Endothelial cell (in vitro differentiated cells): ENCODE data around the gene CEACAM6. TPM values are rescaled to one million over a fixed set of nuclear protein-coding genes. Genes with fewer than 3 reads are reported as not detected.

Source experiments
- DNase-seq: peaks from one replicate; pipeline ENCODE4 v3.0.0; 2021; ENCODE audit warnings: low spot score
- H3K27ac Mint-ChIP-seq: one replicate; pipeline ENCODE4 v1.8.0; 2021; ENCODE audit warnings: mixed read lengths, inconsistent platforms; ENCODE audit not compliant: unreplicated experiment
- H3K27me3 Mint-ChIP-seq: one replicate; pipeline ENCODE4 v1.8.0; 2021; ENCODE audit warnings: mild to moderate bottlenecking, moderate library complexity, mixed read lengths, inconsistent platforms; ENCODE audit not compliant: unreplicated experiment
- H3K36me3 Mint-ChIP-seq: one replicate; pipeline ENCODE4 v1.8.0; 2021; ENCODE audit warnings: mild to moderate bottlenecking, low read depth, mixed read lengths, inconsistent platforms; ENCODE audit not compliant: unreplicated experiment
- H3K4me1 Mint-ChIP-seq: one replicate; pipeline ENCODE4 v1.8.0; 2021; ENCODE audit warnings: mild to moderate bottlenecking, mixed read lengths, inconsistent platforms; ENCODE audit not compliant: unreplicated experiment
- H3K4me3 Mint-ChIP-seq: one replicate; pipeline ENCODE4 v1.8.0; 2021; ENCODE audit warnings: mild to moderate bottlenecking, mixed read lengths, inconsistent platforms; ENCODE audit not compliant: unreplicated experiment
- H3K9me3 Mint-ChIP-seq: one replicate; pipeline ENCODE4 v1.8.0; 2021; ENCODE audit warnings: mixed read lengths, inconsistent platforms; ENCODE audit not compliant: unreplicated experiment
- CTCF ChIP-seq: fragments of 200-600 bp; sonication (generic); IDR thresholded peaks from one replicate; pipeline ENCODE4 v1.5.0; 2021; ENCODE audit warnings: antibody characterized with exemption; ENCODE audit not compliant: unreplicated experiment
- total RNA-seq: library from RNA; stranded (reverse); fragmentation: NEBNext Ultra II Directional; extraction: Animal tissue kit (Norgen Biotek cat#: 25700); gene quantifications from one replicate; pipeline ENCODE4 v1.2.1, GENCODE V29; 2021; ENCODE audit not compliant: unreplicated experiment

Gene CEACAM6
- total RNA-seq, 1 donor from 2014 or later: not detected

GRCh38 chr19:41808663-41809566, 53.6 kb downstream of the CEACAM6 start:
- Mint-ChIP-seq H3K9me3 (no peaks in the 10 kb centered on the region), H3K4me3 (no peak overlapping the region), H3K36me3 (no peaks in the 10 kb centered on the region), H3K27me3 (peaks cover 6% of the 10 kb centered on the region), H3K27ac (no peak overlapping the region), H3K4me1 (peaks cover 4% of the 10 kb centered on the region)
- DNase-seq: no peak
- TF ChIP-seq CTCF: no peak

- no peak overlapping the region for H3K27ac Mint-ChIP-seq
- no peak for DNase-seq
- H3K27me3 Mint-ChIP-seq: peaks cover 6% of the 10 kb centered on the region
- no peaks in the 10 kb centered on the region for H3K4me1 Mint-ChIP-seq
- H3K9me3 Mint-ChIP-seq: no peaks in the 10 kb centered on the region
- H3K36me3 Mint-ChIP-seq: no peaks in the 10 kb centered on the region
- H3K4me3 Mint-ChIP-seq: no peak overlapping the region
- TF ChIP-seq CTCF: no peak
Observed at GRCh38 chr19:41810301-41810700, 55.0 kb downstream of the CEACAM6 start.

DNA sequence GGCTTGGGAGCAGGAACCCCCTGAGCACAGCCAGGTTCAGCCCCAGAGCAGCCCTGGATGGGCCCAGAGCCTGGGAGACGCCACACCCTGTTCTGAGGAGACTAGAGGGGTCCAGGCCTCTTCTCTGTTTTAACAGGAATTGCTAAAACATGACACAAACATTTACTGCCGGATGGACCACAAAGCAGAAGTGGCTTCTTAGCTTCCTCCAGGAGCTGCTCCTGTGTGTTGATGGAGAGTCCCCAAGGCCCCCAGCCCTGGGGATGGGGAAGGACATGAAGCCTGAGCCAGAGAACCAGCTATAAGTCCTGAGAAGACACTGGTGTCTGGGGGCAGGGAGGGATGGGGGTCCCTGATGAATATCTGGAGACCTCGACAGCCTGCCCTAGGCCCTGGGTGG, 55.7 kb downstream of the CEACAM6 start:
- Mint-ChIP-seq H3K4me3 (no peak overlapping the region), H3K9me3 (no peaks in the 10 kb centered on the region), H3K36me3 (no peaks in the 10 kb centered on the region), H3K27me3 (peaks cover 6% of the 10 kb centered on the region), H3K27ac (no peak overlapping the region), H3K4me1 (no peaks in the 10 kb centered on the region)
- no peak for TF ChIP-seq CTCF
- no peak for DNase-seq

DNA sequence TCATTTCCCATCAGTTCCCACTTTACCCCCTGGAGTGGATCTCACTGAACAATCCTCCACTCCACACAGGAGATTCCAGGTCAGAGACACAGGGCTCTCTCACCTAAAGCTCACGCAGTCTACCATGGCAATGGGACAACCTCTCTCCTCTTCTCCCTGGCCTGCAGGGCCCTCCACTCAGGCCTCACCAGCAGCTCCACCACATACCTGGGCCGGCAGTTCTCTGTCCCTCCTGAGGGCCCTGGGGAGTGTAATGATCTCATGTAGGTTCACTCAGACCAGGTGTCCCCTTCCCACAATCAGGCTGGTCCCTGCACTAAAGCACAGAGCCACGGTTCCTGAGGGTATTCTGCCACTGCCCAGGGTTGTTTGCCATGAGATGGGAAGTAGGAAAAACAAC, 56.7 kb downstream of the CEACAM6 start:
- no peak for TF ChIP-seq CTCF
- H3K9me3 Mint-ChIP-seq: no peaks in the 10 kb centered on the region
- DNase-seq: no peak
- no peaks in the 10 kb centered on the region for H3K4me1 Mint-ChIP-seq
- no peak overlapping the region for H3K4me3 Mint-ChIP-seq
- H3K27me3 Mint-ChIP-seq: peaks cover 6% of the 10 kb centered on the region
- H3K36me3 Mint-ChIP-seq: no peaks in the 10 kb centered on the region
- H3K27ac Mint-ChIP-seq: no peak overlapping the region

- TF ChIP-seq CTCF: no peak
- H3K27me3 Mint-ChIP-seq: peaks cover 2% of the 10 kb centered on the region
- H3K4me3 Mint-ChIP-seq: no peak overlapping the region
- H3K4me1 Mint-ChIP-seq: no peaks in the 10 kb centered on the region
- no peaks in the 10 kb centered on the region for H3K9me3 Mint-ChIP-seq
- H3K36me3 Mint-ChIP-seq: no peaks in the 10 kb centered on the region
- DNase-seq: no peak
- no peak overlapping the region for H3K27ac Mint-ChIP-seq
Observed at GRCh38 chr19:41813911-41814310, 58.6 kb downstream of the CEACAM6 start.
